ENCODE results near the gene BACH2. TPM values are rescaled to one million over a fixed set of nuclear protein-coding genes. Genes with fewer than 3 reads are reported as not detected.

BACH2 gene
- total and polyA plus RNA-seq, 2 of the 8 experiments (the other 6 are each of a cell fraction or from before 2014, with no cell fraction given), result 1.9 to 5.9 TPM

DNA sequence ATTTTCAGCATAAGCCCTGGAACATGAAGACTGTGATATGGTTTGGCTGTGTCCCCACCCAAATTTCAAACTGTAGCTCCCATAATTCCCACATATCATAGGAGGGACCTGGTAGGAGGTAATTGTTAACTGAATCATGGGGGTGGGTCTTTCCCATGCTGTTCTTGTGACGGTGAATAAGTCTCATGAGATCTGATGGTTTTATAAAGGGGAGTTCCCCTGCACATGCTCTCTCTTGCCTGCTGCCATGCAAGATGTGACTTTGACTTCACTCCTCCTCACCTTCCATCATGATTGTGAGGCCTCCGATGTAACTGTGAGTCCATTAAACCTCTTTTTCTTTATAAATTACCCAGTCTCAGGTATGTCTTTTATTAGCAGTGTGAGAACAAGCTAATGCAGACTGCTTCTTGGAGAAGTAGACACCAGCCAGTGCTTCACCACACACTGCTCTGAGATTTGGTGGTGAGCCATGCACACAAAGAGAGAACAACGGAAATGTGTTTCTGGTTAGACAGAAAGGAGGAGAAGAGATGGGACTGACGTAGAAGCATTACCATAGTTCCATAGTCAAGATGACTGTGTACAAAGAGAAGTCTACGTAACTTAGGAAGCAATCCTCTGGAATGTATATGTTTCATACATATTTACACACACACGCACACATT, 97.8 kb downstream of the BACH2 start:
- no peak overlapping the region for H3K4ac ChIP-seq (replicated peaks; ENCODE audit: insufficient read length, low read depth, low read length)
- no peak overlapping the region for H4K8ac ChIP-seq (ENCODE audit: extremely low read depth, insufficient read depth, low read length)
- CTCF ChIA-PET (ENCODE audit: partially characterized antibody), result interaction anchor here (1.0 to 1.7 kb wide), 4 partner anchors 18 to 280 kb away, joined by 3 to 5 read pairs (median 4); no protein-coding TSS in a partner anchor
- no peak overlapping the region for H2BK15ac ChIP-seq (ENCODE audit: low read length)
- H2AK5ac ChIP-seq (ENCODE audit: low read depth, low read length), result no peak overlapping the region
- POLR2A ChIA-PET (ENCODE audit: partially characterized antibody), result no interaction called here
- H3K4me2 ChIP-seq (ENCODE audit: insufficient read depth in 1 of 2, low read depth in 2 of 2, low read length in 2 of 2), result no peak overlapping the region
- H3K23me2 ChIP-seq (ENCODE audit: low read depth, low read length), result no peaks in the 10 kb centered on the region
- peaks cover 0 to 3% of the 10 kb centered on the region in 2 experiments for H4K20me1 ChIP-seq (replicated peaks in 1 of 2; ENCODE audit: control insufficient read depth in 1 of 2, insufficient read depth in 2 of 2, low read length in 2 of 2)
- H3K79me1 ChIP-seq (ENCODE audit: low read depth, low read length), result no peaks in the 10 kb centered on the region
- no peak overlapping the region for H4K5ac ChIP-seq (ENCODE audit: insufficient read length, low read depth, low read length)
- H2BK5ac ChIP-seq (ENCODE audit: low read depth, low read length), result no peak overlapping the region
- no peaks in the 10 kb centered on the region for H3K27me3 ChIP-seq (replicated peaks in 1 of 4; ENCODE audit: control insufficient read depth in 3 of 4, extremely low read depth in 1 of 4, insufficient read depth in 3 of 4, low read length in 3 of 4)
- peaks cover 16 to 17% of the 10 kb centered on the region in 2 experiments for H3K9me3 ChIP-seq (ENCODE audit: insufficient read depth in 2 of 2, low read depth in 1 of 2, low read length in 1 of 2)
- H3K56ac ChIP-seq (replicated peaks; ENCODE audit: insufficient read length, low read depth, low read length), result no peak overlapping the region
- H2BK12ac ChIP-seq (ENCODE audit: low read depth, low read length), result no peak overlapping the region
- H3K4me1 ChIP-seq (replicated peaks in 1 of 4; ENCODE audit: control insufficient read depth in 3 of 4, insufficient read depth in 4 of 4, low read length in 3 of 4), result peaks cover 0 to 7% (median 2%) of the 10 kb centered on the region in 4 experiments; a peak in 2 of 7 replicates
- no peak overlapping the region for H4K91ac ChIP-seq (replicated peaks; ENCODE audit: insufficient read length, low read length)
- TF ChIP-seq CBX8 (IDR thresholded peaks at IDR 0.05; ENCODE audit: borderline replicate concordance, low read depth, low read length) (no peak), BRCA1 (IDR thresholded peaks at IDR 0.05; ENCODE audit: low read depth, low read length) (no peak), CHD2 (IDR thresholded peaks at IDR 0.05; ENCODE audit: low read length) (no peak), RNF2 (IDR thresholded peaks at IDR 0.05; ENCODE audit: borderline replicate concordance, low read depth, low read length, missing control alignments, poor library complexity, severe bottlenecking) (no peak), FOSL1 (IDR thresholded peaks at IDR 0.05; ENCODE audit: insufficient read depth, low read depth, low read length) (no peak), PHF8 (conservative IDR thresholded peaks at IDR 0.05; ENCODE audit: low read depth, low read length) (no peak), GABPA (IDR thresholded peaks at IDR 0.05; ENCODE audit: borderline replicate concordance, insufficient read depth, low read length) (no peak), RAD21 (IDR thresholded peaks at IDR 0.05 in 1 of 2, conservative IDR thresholded peaks at IDR 0.05 in 1 of 2; ENCODE audit: low read depth in 2 of 2, low read length in 2 of 2) (no peak), KDM1A (IDR thresholded peaks at IDR 0.05; ENCODE audit: borderline replicate concordance, low read length) (no peak)
- TF ChIP-seq, protein P1, sequence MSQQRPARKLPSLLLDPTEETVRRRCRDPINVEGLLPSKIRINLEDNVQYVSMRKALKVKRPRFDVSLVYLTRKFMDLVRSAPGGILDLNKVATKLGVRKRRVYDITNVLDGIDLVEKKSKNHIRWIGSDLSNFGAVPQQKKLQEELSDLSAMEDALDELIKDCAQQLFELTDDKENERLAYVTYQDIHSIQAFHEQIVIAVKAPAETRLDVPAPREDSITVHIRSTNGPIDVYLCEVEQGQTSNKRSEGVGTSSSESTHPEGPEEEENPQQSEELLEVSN (IDR thresholded peaks at IDR 0.05), result no peak
- H3K18ac ChIP-seq (ENCODE audit: extremely low read depth, low read length), result no peak overlapping the region
- H3K36me3 ChIP-seq (ENCODE audit: control insufficient read depth in 2 of 4, insufficient read depth in 4 of 4, low read length in 3 of 4), result peaks cover 0 to 15% (median 0%) of the 10 kb centered on the region in 4 experiments; a peak in 3 of 8 replicates
- no peak overlapping the region for H3K27ac ChIP-seq (ENCODE audit: low read depth, low read length)
- H3K4me3 ChIP-seq (ENCODE audit: extremely low read depth in 1 of 4, insufficient read depth in 2 of 4, low read depth in 3 of 4, low read length in 4 of 4), result no peak overlapping the region
- no peak for DNase-seq (ENCODE audit: low read depth in 1 of 2, low spot score in 2 of 2)
- H3K9ac ChIP-seq (replicated peaks in 1 of 4; ENCODE audit: extremely low read depth in 1 of 4, low read depth in 3 of 4, low read length in 3 of 4), result no peak overlapping the region
- 94% methylated on average over 6 of the region's 6 CpGs; no CpG with 5 or more reads in 1 of the 2 experiments for WGBS, 2 experiments (ENCODE audit: extremely low coverage in 1 of 2, insufficient coverage in 1 of 2, insufficient read length in 1 of 2, insufficient replicate concordance in 2 of 2, low coverage in 1 of 2, low lambda C conversion rate in 2 of 2, missing lambda C conversion rate in 1 of 2)
- no peak overlapping the region for H2BK120ac ChIP-seq (replicated peaks; ENCODE audit: low read depth, low read length)
- no peaks in the 10 kb centered on the region for H3K79me2 ChIP-seq (ENCODE audit: control insufficient read depth in 1 of 2, insufficient read depth in 2 of 2, low read length in 2 of 2)
- no peak overlapping the region for H2AFZ ChIP-seq (ENCODE audit: low read length)
- FAIRE-seq, result no peak
- no peak overlapping the region for H3K23ac ChIP-seq (ENCODE audit: insufficient read length)
- no peak overlapping the region for H2BK20ac ChIP-seq (ENCODE audit: low read length)
- no peak overlapping the region for H3K14ac ChIP-seq (ENCODE audit: insufficient read length)
